GM23338 (cell line): ENCODE data around the gene ACSF3. TPM values are rescaled to one million over a fixed set of nuclear protein-coding genes. Genes with fewer than 3 reads are reported as not detected.

Experiments
- ATAC-seq: fragments of 200-7000 bp; cut with Tn5 transposase; 3 replicates; pipeline ENCODE4 v1.9.1; 2020
- DNase-seq: peaks from one replicate; pipeline ENCODE4 v3.0.0-alpha.2; 2015; ENCODE audit warnings: low spot score
- H2AFZ ChIP-seq: fragments of 200-600 bp; sonication (generic); 2 replicates; pipeline ENCODE4 v1.8.0; 2016; ENCODE audit warnings: antibody characterized with exemption, mild to moderate bottlenecking, moderate library complexity
- H3F3A ChIP-seq: fragments of 200-600 bp; sonication (generic); replicated peaks from 2 replicates; pipeline ENCODE4 v1.8.0; 2017; ENCODE audit warnings: antibody characterized with exemption, mixed run types, low read depth
- H3K27ac ChIP-seq: fragments of 200-600 bp; sonication (generic); 2 replicates; pipeline ENCODE4 v1.6.1; 2016; ENCODE audit warnings: low read depth
- H3K27me3 ChIP-seq: fragments of 200-600 bp; sonication (generic); 2 replicates; pipeline ENCODE4 v1.8.0; 2016; ENCODE audit warnings: mild to moderate bottlenecking, mixed run types, moderate library complexity; ENCODE audit not compliant: insufficient read depth
- H3K36me3 ChIP-seq: fragments of 200-600 bp; sonication (generic); 2 replicates; pipeline ENCODE4 v1.8.0; 2016; ENCODE audit warnings: mild to moderate bottlenecking; ENCODE audit not compliant: insufficient read depth
- H3K4me1 ChIP-seq: fragments of 200-600 bp; sonication (generic); 2 replicates; pipeline ENCODE4 v1.8.0; 2016; ENCODE audit warnings: mild to moderate bottlenecking, moderate library complexity; ENCODE audit not compliant: insufficient read depth
- H3K4me2 ChIP-seq: fragments of 200-600 bp; sonication (generic); 2 replicates; pipeline ENCODE4 v1.7.1; 2017; ENCODE audit warnings: mixed run types
- H3K4me3 ChIP-seq: fragments of 200-600 bp; sonication (generic); 2 replicates; pipeline ENCODE4 v1.6.1; 2016; ENCODE audit warnings: mixed run types
- H3K79me2 ChIP-seq: fragments of 200-600 bp; sonication (generic); replicated peaks from 2 replicates; pipeline ENCODE4 v1.8.0; 2017; ENCODE audit warnings: mild to moderate bottlenecking; ENCODE audit not compliant: insufficient read depth
- H3K9me2 ChIP-seq: fragments of 200-600 bp; sonication (generic); 2 replicates; pipeline ENCODE4 v1.8.0; 2017; ENCODE audit not compliant: insufficient read depth
- H4K20me1 ChIP-seq: fragments of 200-600 bp; sonication (generic); replicated peaks from 2 replicates; pipeline ENCODE4 v1.8.0; 2017; ENCODE audit warnings: mild to moderate bottlenecking; ENCODE audit not compliant: insufficient read depth
- H3K27ac Mint-ChIP-seq: 2 replicates; pipeline ENCODE4 v1.8.0; 2020; ENCODE audit warnings: inconsistent platforms, mild to moderate bottlenecking, moderate library complexity, mixed read lengths
- H3K27me3 Mint-ChIP-seq: 3 replicates; pipeline ENCODE4 v1.8.0; 2022; ENCODE audit warnings: low read depth, mild to moderate bottlenecking, moderate library complexity, mixed read lengths, inconsistent platforms; ENCODE audit not compliant: insufficient read depth, poor library complexity
- H3K36me3 Mint-ChIP-seq: 3 replicates; pipeline ENCODE4 v1.8.0; 2021; ENCODE audit warnings: low read depth, mild to moderate bottlenecking, inconsistent platforms, moderate library complexity, mixed read lengths
- H3K4me1 Mint-ChIP-seq: 3 replicates; pipeline ENCODE4 v1.8.0; 2020; ENCODE audit warnings: mild to moderate bottlenecking, inconsistent platforms, mixed read lengths
- H3K4me3 Mint-ChIP-seq: 3 replicates; pipeline ENCODE4 v1.8.0; 2021; ENCODE audit warnings: moderate library complexity, mild to moderate bottlenecking, inconsistent platforms, mixed read lengths
- H3K9me3 Mint-ChIP-seq: 3 replicates; pipeline ENCODE4 v1.8.0; 2020; ENCODE audit warnings: moderate library complexity, mild to moderate bottlenecking, inconsistent platforms, mixed read lengths
- CREB1 ChIP-seq: fragments of 250-450 bp; sonication (Bioruptor Pico); IDR thresholded peaks from 2 replicates; pipeline ENCODE4 v1.5.0; 2020; ENCODE audit warnings: low read depth, mild to moderate bottlenecking, moderate library complexity
- CTCF ChIP-seq, 2 experiments: fragments of 200-600 bp in 1 of 2; sonication (generic) in 1 of 2; conservative IDR thresholded peaks; 2 replicates each; pipeline versions ENCODE4 v1.5.1 to v1.6.1; 2016 to 2017; ENCODE audit warnings: antibody characterized with exemption in 2 of 2, low read depth in 2 of 2, mild to moderate bottlenecking in 2 of 2, moderate library complexity in 1 of 2
- ETS1 ChIP-seq: IDR thresholded peaks from 2 replicates; pipeline ENCODE4 v1.6.1; 2016; ENCODE audit warnings: antibody characterized with exemption
- EZH2 ChIP-seq: fragments of 200-600 bp; sonication (generic); IDR thresholded peaks from one replicate; pipeline ENCODE4 v1.8.0; 2017; ENCODE audit warnings: antibody characterized with exemption, mild to moderate bottlenecking, low read depth; ENCODE audit not compliant: unreplicated experiment
- EZH2phosphoT487 ChIP-seq: fragments of 200-600 bp; sonication (generic); IDR thresholded peaks from one replicate; pipeline ENCODE4 v1.8.1; 2018; ENCODE audit warnings: antibody characterized with exemption; ENCODE audit not compliant: unreplicated experiment
- JUNB ChIP-seq: IDR thresholded peaks from one replicate; pipeline ENCODE4 v1.6.1; 2016; ENCODE audit warnings: antibody characterized with exemption; ENCODE audit not compliant: unreplicated experiment
- NANOG ChIP-seq: IDR thresholded peaks from 2 replicates; pipeline ENCODE4 v1.6.1; 2016; ENCODE audit warnings: antibody characterized with exemption, borderline replicate concordance
- POLR2AphosphoS5 ChIP-seq: IDR thresholded peaks from 2 replicates; pipeline ENCODE4 v1.6.1; 2016; ENCODE audit warnings: antibody characterized with exemption, low read depth
- REST ChIP-seq: IDR thresholded peaks from one replicate; pipeline ENCODE4 v1.6.1; 2018; ENCODE audit warnings: antibody characterized with exemption; ENCODE audit not compliant: unreplicated experiment
- STAT1 ChIP-seq: IDR thresholded peaks from one replicate; pipeline ENCODE4 v1.6.1; 2016; ENCODE audit warnings: antibody characterized with exemption; ENCODE audit not compliant: unreplicated experiment
- ZNF114 ChIP-seq: fragments of 250-450 bp; sonication (Bioruptor Pico); IDR thresholded peaks from 2 replicates; pipeline ENCODE4 v1.5.0; 2020; ENCODE audit warnings: mild to moderate bottlenecking, moderate library complexity
- ZNF331 ChIP-seq: fragments of 250-450 bp; sonication (Bioruptor Pico); IDR thresholded peaks from 2 replicates; pipeline ENCODE4 v1.5.0; 2020; ENCODE audit warnings: low read depth, mild to moderate bottlenecking, moderate library complexity
- ZNF462 ChIP-seq: fragments of 250-450 bp; sonication (Bioruptor Pico); IDR thresholded peaks from 2 replicates; pipeline ENCODE4 v1.5.0; 2020; ENCODE audit warnings: mild to moderate bottlenecking, moderate library complexity
- polyA plus RNA-seq: library from polyadenylated mRNA; unstranded; fragments of >200 nt; fragmentation: Nextera tagmentation; extraction: Ambion mirVana; gene quantifications from 2 replicates; pipeline ENCODE4 v1.2.1, GENCODE V29; 2016
- total RNA-seq: library from RNA; depleted of rRNA; stranded (reverse); fragments of >200 nt; shearing (Covaris generic); gene quantifications from 2 replicates; pipeline ENCODE4 v1.2.3, GENCODE V29; 2014

ACSF3 gene
- total and polyA plus RNA-seq, 2 experiments from 2014 or later, result 12.8 to 23.1 TPM

GRCh38 chr16:89120281-89120680, 26.6 kb downstream of the ACSF3 start:
- H3K4me2 ChIP-seq, result no peak overlapping the region
- Mint-ChIP-seq H3K4me1 (peaks cover 25% of the 10 kb centered on the region), H3K27me3 (peaks cover 2% of the 10 kb centered on the region), H3K27ac (no peak overlapping the region; the same call in 1 of the 2 replicates), H3K4me3 (no peak overlapping the region), H3K36me3 (peaks cover 50% of the 10 kb centered on the region), H3K9me3 (no peaks in the 10 kb centered on the region)
- no peak for ATAC-seq
- no peak for DNase-seq
- no peaks in the 10 kb centered on the region for H3K4me1 ChIP-seq
- no peaks in the 10 kb centered on the region for H3K9me2 ChIP-seq
- H2AFZ ChIP-seq, result no peak overlapping the region
- no peaks in the 10 kb centered on the region for H3F3A ChIP-seq
- no peaks in the 10 kb centered on the region for H3K27me3 ChIP-seq
- H3K4me3 ChIP-seq, result no peak overlapping the region
- no peak overlapping the region for H3K27ac ChIP-seq
- no peak for TF ChIP-seq EZH2phosphoT487
- TF ChIP-seq ZNF114, result no peak
- TF ChIP-seq CREB1, result no peak
- TF ChIP-seq EZH2, result no peak
- no peak for TF ChIP-seq STAT1
- TF ChIP-seq POLR2AphosphoS5, result no peak
- TF ChIP-seq REST, result no peak
- no peak for TF ChIP-seq JUNB
- no peak for TF ChIP-seq ZNF462 (CRISPR knock-in tag)
- TF ChIP-seq CTCF (conservative IDR thresholded peaks at IDR 0.05; ENCODE audit: low read depth in 2 of 2), result no peak
- no peak for TF ChIP-seq NANOG
- TF ChIP-seq ETS1, result no peak
- no peak for TF ChIP-seq ZNF331 (CRISPR knock-in tag)
- no peaks in the 10 kb centered on the region for H3K79me2 ChIP-seq
- no peaks in the 10 kb centered on the region for H3K36me3 ChIP-seq
- H4K20me1 ChIP-seq, result no peaks in the 10 kb centered on the region
